Activated naive CD4-positive, alpha-beta T cell treated with anti-CD3 and anti-CD28 coated beads, Interleukin-2, amount 50 U/mL, for 72 hours (primary cell): ENCODE data around the gene UQCR11. TPM values are rescaled to one million over a fixed set of nuclear protein-coding genes. Genes with fewer than 3 reads are reported as not detected.

ENCODE experiments used
- ATAC-seq, 2 donors: fragments of 150-1000 bp; cut with Tn5 transposase; 2 replicates each; pipeline ENCODE4 v1.10.0; 2021; ENCODE audit warnings: mild to moderate bottlenecking in 2 of 2, moderate library complexity in 2 of 2
- DNase-seq, 2 donors: peaks; one replicate each; pipeline ENCODE4 v3.0.0; 2021 to 2022; ENCODE audit warnings: low spot score in 2 of 2
- H3K27ac Mint-ChIP-seq, 2 donors: one replicate each; pipeline ENCODE4 v1.8.0; 2022; ENCODE audit warnings: mild to moderate bottlenecking in 2 of 2, mixed read lengths in 2 of 2
- H3K36me3 Mint-ChIP-seq, 2 donors: one replicate each; pipeline ENCODE4 v1.8.0; 2022; ENCODE audit warnings: mixed read lengths in 2 of 2
- H3K9me3 Mint-ChIP-seq, 2 donors: one replicate each; pipeline ENCODE4 v1.8.0; 2022; ENCODE audit warnings: mixed read lengths in 2 of 2
- total RNA-seq, 2 donors: library from RNA; stranded (reverse); gene quantifications; one replicate each; pipeline ENCODE4 v1.2.3, GENCODE V29; 2022

UQCR11 gene
- total RNA-seq, 2 donors from 2014 or later, result 163 to 193 TPM

GRCh38 chr19:1622541-1622940, 17.3 kb upstream of the UQCR11 start:
- ATAC-seq (no peak), DNase-seq (no peak)
- Mint-ChIP-seq H3K27ac (peak overlapping the region; percentile 61 to 85), H3K36me3 (no peaks in the 10 kb centered on the region), H3K9me3 (no peaks in the 10 kb centered on the region)

- ATAC-seq, result no peak
- H3K9me3 Mint-ChIP-seq, result no peaks in the 10 kb centered on the region
- no peak overlapping the region for H3K27ac Mint-ChIP-seq
- peaks cover 0 to 2% of the 10 kb centered on the region in 2 donors for H3K36me3 Mint-ChIP-seq
- DNase-seq, result no peak
These were observed 16.7 kb upstream of the UQCR11 start for GRCh38 chr19:1622007-1622406.

GRCh38 chr19:1621574-1621973, 16.3 kb upstream of the UQCR11 start:
- Mint-ChIP-seq H3K27ac (no peak overlapping the region), H3K36me3 (peaks cover 0 to 6% of the 10 kb centered on the region in 2 donors), H3K9me3 (no peaks in the 10 kb centered on the region)
- ATAC-seq, result no peak
- DNase-seq, result no peak

GRCh38 chr19:1621021-1621420, 15.8 kb upstream of the UQCR11 start:
- H3K36me3 Mint-ChIP-seq, result peaks cover 0 to 9% of the 10 kb centered on the region in 2 donors
- no peaks in the 10 kb centered on the region for H3K9me3 Mint-ChIP-seq

GRCh38 chr19:1620502-1620901, 15.2 kb upstream of the UQCR11 start:
- Mint-ChIP-seq H3K9me3 (no peaks in the 10 kb centered on the region), H3K36me3 (peaks cover 4 to 13% of the 10 kb centered on the region in 2 donors), H3K27ac (no peak overlapping the region)
- ATAC-seq (no peak), DNase-seq (no peak)

More at GRCh38 chr19:1621021-1621420, 15.8 kb upstream of the UQCR11 start:
- ATAC-seq, result no peak
- H3K27ac Mint-ChIP-seq, result no peak overlapping the region
- DNase-seq, result no peak

GRCh38 chr19:1619703-1620102, 14.4 kb upstream of the UQCR11 start:
- Mint-ChIP-seq H3K36me3 (peaks cover 4 to 15% of the 10 kb centered on the region in 2 donors), H3K27ac (no peak overlapping the region), H3K9me3 (no peaks in the 10 kb centered on the region)
- no peak for ATAC-seq
- DNase-seq, result no peak

GRCh38 chr19:1619094-1619439, 13.8 kb upstream of the UQCR11 start:
- DNase-seq (no peak), ATAC-seq (no peak)
- H3K36me3 Mint-ChIP-seq, result peaks cover 4 to 19% of the 10 kb centered on the region in 2 donors

GRCh38 chr19:1618157-1619093, 13.2 kb upstream of the UQCR11 start:
- ATAC-seq (peak; percentile 64 to 65), DNase-seq (no peak)
- H3K27ac Mint-ChIP-seq, result peak overlapping the region; percentile 81 to 83
- no peaks in the 10 kb centered on the region for H3K9me3 Mint-ChIP-seq
- H3K36me3 Mint-ChIP-seq, result peaks cover 4 to 19% of the 10 kb centered on the region in 2 donors

More at GRCh38 chr19:1619094-1619439, 13.8 kb upstream of the UQCR11 start:
- no peaks in the 10 kb centered on the region for H3K9me3 Mint-ChIP-seq
- H3K27ac Mint-ChIP-seq, result peak overlapping the region in 1 of 2 donors; percentile 81

GRCh38 chr19:1616875-1617274, 11.6 kb upstream of the UQCR11 start:
- no peak for DNase-seq
- peak; percentile 62 to 69 for ATAC-seq
- H3K9me3 Mint-ChIP-seq, result no peaks in the 10 kb centered on the region
- H3K36me3 Mint-ChIP-seq, result peaks cover 4 to 19% of the 10 kb centered on the region in 2 donors
- peak overlapping the region in 1 of 2 donors; percentile 81 for H3K27ac Mint-ChIP-seq

- no peak for ATAC-seq
- H3K36me3 Mint-ChIP-seq, result peaks cover 4 to 19% of the 10 kb centered on the region in 2 donors
- peak overlapping the region in 1 of 2 donors; percentile 81 for H3K27ac Mint-ChIP-seq
- DNase-seq, result no peak
- no peaks in the 10 kb centered on the region for H3K9me3 Mint-ChIP-seq
These were observed 11.1 kb upstream of the UQCR11 start for GRCh38 chr19:1616396-1616795.

GRCh38 chr19:1615156-1615765, 10.0 kb upstream of the UQCR11 start:
- DNase-seq (no peak), ATAC-seq (no peak)
- Mint-ChIP-seq H3K27ac (no peak overlapping the region), H3K9me3 (no peaks in the 10 kb centered on the region), H3K36me3 (peaks cover 4 to 19% of the 10 kb centered on the region in 2 donors)

- ATAC-seq (no peak), DNase-seq (no peak)
- Mint-ChIP-seq H3K27ac (no peak overlapping the region), H3K36me3 (peaks cover 4 to 19% of the 10 kb centered on the region in 2 donors), H3K9me3 (no peaks in the 10 kb centered on the region)
These were observed 8.7 kb upstream of the UQCR11 start for GRCh38 chr19:1613808-1614570.

- ATAC-seq, result no peak
- peaks cover 4 to 19% of the 10 kb centered on the region in 2 donors for H3K36me3 Mint-ChIP-seq
- no peak for DNase-seq
- no peaks in the 10 kb centered on the region for H3K9me3 Mint-ChIP-seq
- no peak overlapping the region for H3K27ac Mint-ChIP-seq
These were observed 7.9 kb upstream of the UQCR11 start for GRCh38 chr19:1613146-1613545.

GRCh38 chr19:1612114-1613086, 7.1 kb upstream of the UQCR11 start:
- H3K27ac Mint-ChIP-seq, result no peak overlapping the region
- no peak for ATAC-seq
- DNase-seq, result no peak
- H3K9me3 Mint-ChIP-seq, result no peaks in the 10 kb centered on the region
- peaks cover 4 to 19% of the 10 kb centered on the region in 2 donors for H3K36me3 Mint-ChIP-seq

GRCh38 chr19:1611353-1611752, 6.1 kb upstream of the UQCR11 start:
- Mint-ChIP-seq H3K27ac (no peak overlapping the region), H3K9me3 (no peaks in the 10 kb centered on the region), H3K36me3 (peaks cover 4 to 10% of the 10 kb centered on the region in 2 donors)
- DNase-seq (no peak), ATAC-seq (no peak)

GRCh38 chr19:1610579-1610978, 5.3 kb upstream of the UQCR11 start:
- H3K27ac Mint-ChIP-seq, result no peak overlapping the region
- no peak for ATAC-seq
- no peaks in the 10 kb centered on the region for H3K9me3 Mint-ChIP-seq
- H3K36me3 Mint-ChIP-seq, result peaks cover under 1 to 6% of the 10 kb centered on the region in 2 donors
- no peak for DNase-seq
